GM12878 (cell line): ENCODE results near the gene BMAL1. TPM values are rescaled to one million over a fixed set of nuclear protein-coding genes. Genes with fewer than 3 reads are reported as not detected.

Experiments
- ATAC-seq: fragments of 200-7000 bp; cut with Tn5 transposase; 3 replicates; pipeline ENCODE4 v1.9.1; 2020; ENCODE audit warnings: mild to moderate bottlenecking, moderate library complexity
- BruUV-seq: library from RNA; stranded (reverse); fragments of 400-500 nt; replicated peaks from 2 replicates; lab custom pipeline; 2021; lab: Mats Ljungman, UMichigan
- CTCF ChIA-PET: fragments of 300-600 bp; sonication (Branson Sonifier 250); formaldehyde crosslinking; extraction: SDS; loops from one replicate; lab custom pipeline; 2021; ENCODE audit warnings: inconsistent platforms; lab: Yijun Ruan, JAX
- POLR2A ChIA-PET: fragments of 350-600 bp; formaldehyde crosslinking; extraction: SDS; loops from one replicate; lab custom pipeline; 2021; ENCODE audit warnings: inconsistent platforms; lab: Charles Lee
- RAD21 ChIA-PET: fragments of 300-600 bp; sonication (Branson Sonifier 250); formaldehyde crosslinking; loops from one replicate; lab custom pipeline; 2023; ENCODE audit warnings: antibody characterized with exemption; ENCODE audit not compliant: unreplicated experiment; lab: Charles Lee
- SMC1A ChIA-PET: fragments of 300-600 bp; sonication (Branson Sonifier 250); formaldehyde crosslinking; loops from one replicate; lab custom pipeline; 2023; ENCODE audit not compliant: unreplicated experiment, uncharacterized antibody; lab: Charles Lee
- DNase-seq: peaks from one replicate; pipeline ENCODE4 v3.0.0-alpha.2; 2011; ENCODE audit warnings: low read depth, low spot score
- FAIRE-seq: peaks from 3 replicates; lab custom pipeline; 2011; peaks lifted over from hg19 to GRCh38; lab: Jason Lieb, UNC
- H2AFZ ChIP-seq: 2 replicates; pipeline ENCODE4 v1.6.0; 2011; ENCODE audit warnings: low read depth, low read length, control low read depth; ENCODE audit not compliant: control insufficient read depth
- H3K27ac ChIP-seq: 2 replicates; pipeline ENCODE4 v1.5.1; 2011; ENCODE audit warnings: control low read depth; ENCODE audit not compliant: control insufficient read depth, insufficient read depth
- H3K27me3 ChIP-seq, 2 experiments: replicated peaks in 1 of 2; 2 replicates each; pipeline versions ENCODE4 v1.6.0 to v1.6.1; 2011; ENCODE audit warnings: low read length in 1 of 2; ENCODE audit not compliant: control insufficient read depth in 2 of 2, insufficient read depth in 2 of 2
- H3K36me3 ChIP-seq, 2 experiments: 2 replicates each; pipeline ENCODE4 v1.5.1; 2011; ENCODE audit warnings: low read length in 1 of 2; ENCODE audit not compliant: control insufficient read depth in 2 of 2, insufficient read depth in 2 of 2
- H3K4me1 ChIP-seq: 2 replicates; pipeline ENCODE4 v1.6.1; 2011; ENCODE audit warnings: mild to moderate bottlenecking, low read length, moderate library complexity, mixed read lengths; ENCODE audit not compliant: control insufficient read depth, insufficient read depth
- H3K4me2 ChIP-seq: 2 replicates; pipeline ENCODE4 v1.6.0; 2011; ENCODE audit warnings: control low read depth; ENCODE audit not compliant: control insufficient read depth, insufficient read depth
- H3K4me3 ChIP-seq: fragments of 200-600 bp; sonication (generic); 2 replicates; pipeline ENCODE4 v1.5.1; 2016
- H3K79me2 ChIP-seq: 2 replicates; pipeline ENCODE4 v1.6.0; 2011; ENCODE audit warnings: low read length; ENCODE audit not compliant: control insufficient read depth, insufficient read depth
- H3K9ac ChIP-seq: 2 replicates; pipeline ENCODE4 v1.8.0; 2011; ENCODE audit warnings: low read length, control low read depth, mixed read lengths; ENCODE audit not compliant: control insufficient read depth, insufficient read depth
- H3K9me3 ChIP-seq: replicated peaks from 3 replicates; pipeline ENCODE4 v1.5.1; 2011; ENCODE audit warnings: mild to moderate bottlenecking, low read length; ENCODE audit not compliant: control insufficient read depth, insufficient read depth
- H4K20me1 ChIP-seq: 2 replicates; pipeline ENCODE4 v1.6.0; 2011; ENCODE audit not compliant: control insufficient read depth, insufficient read depth
- DPF2 ChIP-seq: fragments of 450-650 bp; IDR thresholded peaks from 2 replicates; pipeline ENCODE4 v1.6.1; 2017; ENCODE audit warnings: mild to moderate bottlenecking
- EP300 ChIP-seq, 2 experiments: fragments of 150-350 bp in 1 of 2; IDR thresholded peaks; 2 replicates each; pipeline ENCODE4 v1.6.1; 2011 to 2012; ENCODE audit warnings: low read depth in 2 of 2, low read length in 2 of 2, borderline replicate concordance in 1 of 2, improper control_type of control experiment in 1 of 2, inconsistent platforms in 1 of 2; ENCODE audit not compliant: control insufficient read depth in 1 of 2
- FOXM1 ChIP-seq: IDR thresholded peaks from 2 replicates; pipeline ENCODE4 v1.6.1; 2012; ENCODE audit warnings: low read depth, mild to moderate bottlenecking, inconsistent platforms, low read length, moderate library complexity
- IRF4 ChIP-seq: IDR thresholded peaks from 2 replicates; pipeline ENCODE4 v1.6.1; 2011; ENCODE audit warnings: low read depth, low read length
- MEF2A ChIP-seq: IDR thresholded peaks from 2 replicates; pipeline ENCODE4 v1.6.1; 2011; ENCODE audit warnings: low read depth, mild to moderate bottlenecking, low read length, moderate library complexity; ENCODE audit not compliant: insufficient read depth
- MYC ChIP-seq: IDR thresholded peaks from 2 replicates; pipeline ENCODE4 v1.6.1; 2011; ENCODE audit warnings: mild to moderate bottlenecking, low read length, moderate library complexity, inconsistent platforms; ENCODE audit not compliant: insufficient read depth, insufficient replicate concordance, insufficient read length, severe bottlenecking
- NFYB ChIP-seq: IDR thresholded peaks from 2 replicates; pipeline ENCODE4 v1.6.1; 2011; ENCODE audit warnings: low read depth, mild to moderate bottlenecking, low read length, improper control_type of control experiment, moderate library complexity; ENCODE audit not compliant: insufficient read depth
- NRF1 ChIP-seq: conservative IDR thresholded peaks from 2 replicates; pipeline ENCODE4 v1.6.1; 2011; ENCODE audit warnings: mild to moderate bottlenecking, low read depth, low read length, improper control_type of control experiment
- RBBP5 ChIP-seq: fragments of 200-600 bp; sonication (generic); conservative IDR thresholded peaks from 2 replicates; pipeline ENCODE4 v1.6.1; 2016
- RELA ChIP-seq: fragments of 450-650 bp; IDR thresholded peaks from 2 replicates; pipeline ENCODE4 v1.8.0; 2014; ENCODE audit warnings: borderline replicate concordance; ENCODE audit not compliant: partially characterized antibody
- SRF ChIP-seq, 2 experiments: IDR thresholded peaks; 2 replicates each; pipeline ENCODE4 v1.6.1; 2011; ENCODE audit warnings: low read depth in 2 of 2, low read length in 2 of 2, mild to moderate bottlenecking in 1 of 2, moderate library complexity in 1 of 2
- STAT1 ChIP-seq: fragments of 450-650 bp; conservative IDR thresholded peaks from 2 replicates; pipeline ENCODE4 v1.6.1; 2014; ENCODE audit warnings: antibody characterized with exemption, mild to moderate bottlenecking
- WGBS: methylation state at CpG from one replicate; pipeline ENCODE4 v1.1.6; 2016; ENCODE audit warnings: low lambda C conversion rate; ENCODE audit not compliant: insufficient replicate concordance, insufficient coverage; ENCODE audit errors: missing lambda C conversion rate; 5-methylcytosine and 5-hydroxymethylcytosine counted together
- in situ Hi-C: fragments of 300-500 bp; cut with MboI; formaldehyde crosslinking; loops from 9 replicates; pipeline ENCODE4 v1.14.3; 2018; ENCODE audit warnings: mixed read lengths
- intact Hi-C: fragments of 100-400 bp; cut with micrococcal nuclease; formaldehyde crosslinking; loops from one replicate; pipeline ENCODE4 v1.14.2; 2022; ENCODE audit not compliant: unreplicated experiment
- polyA plus RNA-seq, 11 experiments: library from polyadenylated mRNA; depleted of rRNA in 4 of 11; unstranded in 6 of 11; stranded (reverse) in 5 of 11; fragments of >200 nt; fragmentation: Nextera tagmentation in 4 of 11; fragmentation: Illumina TruSeq in 1 of 11; extraction: Ambion mirVana in 4 of 11; extraction: Trizol in 1 of 11; gene quantifications; 1 replicate in 1 of 11; 2 replicates in 10 of 11; pipeline versions ENCODE4 v1.2.1 to v1.2.3, GENCODE V29; 2011 to 2016; ENCODE audit warnings: inconsistent platforms in 2 of 11, missing spikeins in 2 of 11, low read depth in 1 of 11
- total RNA-seq, 4 experiments: library from RNA; depleted of rRNA in 3 of 4; stranded (reverse); fragments of >200 nt in 3 of 4; fragmentation: Illumina TruSeq in 1 of 4; extraction: Trizol in 1 of 4; gene quantifications; 2 replicates each; pipeline versions ENCODE4 v1.2.1 to v1.2.3, GENCODE V29; 2013 to 2021
- TF ChIP-seq, protein P1 (sequence below): fragments of 450-650 bp; formaldehyde crosslinking; IDR thresholded peaks from 2 replicates; pipeline ENCODE4 v1.5.0; 2022; ENCODE audit warnings: mild to moderate bottlenecking, missing genetic modification characterization
- TF ChIP-seq, protein P2 (sequence below): fragments of 450-650 bp; IDR thresholded peaks from 2 replicates; pipeline ENCODE4 v1.6.1; 2016; ENCODE audit warnings: mild to moderate bottlenecking, moderate library complexity, borderline replicate concordance

Gene BMAL1
- total and polyA plus RNA-seq, 10 of the 15 experiments (the other 5 are each of a cell fraction or from before 2014, with no cell fraction given), result 3.5 to 40.6 (median 13.6) TPM

DNA sequence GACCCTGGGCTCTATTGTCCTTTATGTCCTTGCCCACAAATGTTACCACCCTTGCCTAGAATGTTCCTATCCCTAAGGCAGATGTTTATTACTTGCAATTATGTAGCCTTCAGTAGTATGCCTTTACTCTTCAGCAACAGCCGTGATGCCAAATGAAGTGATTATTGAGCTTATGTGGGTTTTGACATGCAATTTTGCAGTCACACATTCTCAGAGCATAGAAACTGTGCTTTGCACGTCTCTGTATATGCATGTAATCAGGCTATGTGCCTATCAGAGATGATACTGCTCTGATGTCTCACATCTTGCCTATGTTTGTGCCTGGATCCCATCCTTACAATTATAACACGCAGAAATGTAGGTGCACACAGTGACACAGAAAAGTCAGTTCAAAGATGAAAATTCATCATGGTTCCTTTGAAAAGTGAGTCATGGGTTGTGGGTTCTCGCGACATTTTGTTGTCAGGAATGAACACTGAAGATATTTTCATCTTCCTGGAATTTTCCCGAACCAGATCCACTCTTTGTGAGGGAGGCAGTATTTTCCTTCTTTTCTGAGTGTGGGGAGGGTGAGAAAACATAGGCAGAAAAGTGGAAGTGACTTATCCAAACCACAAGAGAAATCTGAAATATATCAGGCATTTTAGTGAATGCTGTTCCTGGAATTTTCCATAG lies 81.1 kb downstream of the BMAL1 start (continued):
- TF ChIP-seq, protein P1, sequence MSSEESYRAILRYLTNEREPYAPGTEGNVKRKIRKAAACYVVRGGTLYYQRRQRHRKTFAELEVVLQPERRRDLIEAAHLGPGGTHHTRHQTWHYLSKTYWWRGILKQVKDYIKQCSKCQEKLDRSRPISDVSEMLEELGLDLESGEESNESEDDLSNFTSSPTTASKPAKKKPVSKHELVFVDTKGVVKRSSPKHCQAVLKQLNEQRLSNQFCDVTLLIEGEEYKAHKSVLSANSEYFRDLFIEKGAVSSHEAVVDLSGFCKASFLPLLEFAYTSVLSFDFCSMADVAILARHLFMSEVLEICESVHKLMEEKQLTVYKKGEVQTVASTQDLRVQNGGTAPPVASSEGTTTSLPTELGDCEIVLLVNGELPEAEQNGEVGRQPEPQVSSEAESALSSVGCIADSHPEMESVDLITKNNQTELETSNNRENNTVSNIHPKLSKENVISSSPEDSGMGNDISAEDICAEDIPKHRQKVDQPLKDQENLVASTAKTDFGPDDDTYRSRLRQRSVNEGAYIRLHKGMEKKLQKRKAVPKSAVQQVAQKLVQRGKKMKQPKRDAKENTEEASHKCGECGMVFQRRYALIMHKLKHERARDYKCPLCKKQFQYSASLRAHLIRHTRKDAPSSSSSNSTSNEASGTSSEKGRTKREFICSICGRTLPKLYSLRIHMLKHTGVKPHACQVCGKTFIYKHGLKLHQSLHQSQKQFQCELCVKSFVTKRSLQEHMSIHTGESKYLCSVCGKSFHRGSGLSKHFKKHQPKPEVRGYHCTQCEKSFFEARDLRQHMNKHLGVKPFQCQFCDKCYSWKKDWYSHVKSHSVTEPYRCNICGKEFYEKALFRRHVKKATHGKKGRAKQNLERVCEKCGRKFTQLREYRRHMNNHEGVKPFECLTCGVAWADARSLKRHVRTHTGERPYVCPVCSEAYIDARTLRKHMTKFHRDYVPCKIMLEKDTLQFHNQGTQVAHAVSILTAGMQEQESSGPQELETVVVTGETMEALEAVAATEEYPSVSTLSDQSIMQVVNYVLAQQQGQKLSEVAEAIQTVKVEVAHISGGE (CRISPR knock-in tag), result no peak

DNA sequence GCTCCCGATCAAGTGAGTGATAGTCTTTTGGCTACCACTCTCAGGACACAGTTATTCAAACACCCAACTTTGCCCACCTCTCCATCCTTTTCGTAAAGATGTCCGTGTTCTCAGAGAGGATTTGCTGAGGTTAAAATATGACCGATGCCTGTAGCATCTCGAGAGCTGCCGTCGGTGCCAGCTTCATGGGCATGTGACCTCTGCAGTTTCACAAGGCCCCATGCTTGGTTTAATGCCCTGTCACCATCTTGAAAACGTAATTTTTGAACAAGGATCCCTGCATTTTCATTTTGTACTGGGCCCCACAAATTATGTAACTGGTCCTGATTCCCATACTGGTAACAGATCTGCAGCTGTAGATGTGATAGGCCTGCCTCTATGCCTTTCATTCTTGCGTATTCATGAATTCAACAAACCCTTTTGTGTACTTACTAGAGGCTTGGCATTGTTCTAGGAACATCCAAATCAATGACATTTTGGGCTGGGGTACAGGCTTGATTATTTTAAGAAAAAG lies 85.1 kb downstream of the BMAL1 start:
- in situ Hi-C loops, result no loop called here
- DNase-seq (no peak), ATAC-seq (no peak), FAIRE-seq (no peak)
- no peaks in the 10 kb centered on the region for H3K27me3 ChIP-seq
- H3K27ac ChIP-seq, result no peak overlapping the region
- no peak overlapping the region for H3K9ac ChIP-seq
- intact Hi-C loops, result no loop called here
- ChIA-PET SMC1A (interaction anchor here (0.7 to 1.7 kb wide), 3 partner anchors 12 to 19 kb away, joined by 3 read pairs; no protein-coding TSS in a partner anchor), POLR2A (no interaction called here), CTCF (interaction anchor here (0.6 to 1.5 kb wide), 4 partner anchors 8 to 95 kb away, joined by 3 read pairs; no protein-coding TSS in a partner anchor), RAD21 (no interaction called here)
- H3K36me3 ChIP-seq, result peaks cover 10 to 22% of the 10 kb centered on the region in 2 experiments
- H2AFZ ChIP-seq, result no peak overlapping the region
- no TSS peak for BruUV-seq
- no peak overlapping the region for H3K4me3 ChIP-seq
- no peak overlapping the region for H3K4me2 ChIP-seq
- no peaks in the 10 kb centered on the region for H3K4me1 ChIP-seq
- H3K79me2 ChIP-seq, result no peaks in the 10 kb centered on the region
- H4K20me1 ChIP-seq, result no peaks in the 10 kb centered on the region
- 93% methylated on average over 9 of the region's 9 CpGs for WGBS
- H3K9me3 ChIP-seq, result no peaks in the 10 kb centered on the region
- TF ChIP-seq EP300 (IDR thresholded peaks at IDR 0.05; ENCODE audit: borderline replicate concordance in 1 of 2, control insufficient read depth in 1 of 2, low read depth in 2 of 2, low read length in 2 of 2) (no peak), SRF (IDR thresholded peaks at IDR 0.05; ENCODE audit: low read depth in 2 of 2, low read length in 2 of 2) (no peak), RELA (no peak), IRF4 (no peak), RBBP5 (no peak), MYC (no peak), NFYB (no peak), DPF2 (no peak), FOXM1 (no peak), STAT1 (no peak), NRF1 (no peak), MEF2A (no peak)
- TF ChIP-seq, protein P2, sequence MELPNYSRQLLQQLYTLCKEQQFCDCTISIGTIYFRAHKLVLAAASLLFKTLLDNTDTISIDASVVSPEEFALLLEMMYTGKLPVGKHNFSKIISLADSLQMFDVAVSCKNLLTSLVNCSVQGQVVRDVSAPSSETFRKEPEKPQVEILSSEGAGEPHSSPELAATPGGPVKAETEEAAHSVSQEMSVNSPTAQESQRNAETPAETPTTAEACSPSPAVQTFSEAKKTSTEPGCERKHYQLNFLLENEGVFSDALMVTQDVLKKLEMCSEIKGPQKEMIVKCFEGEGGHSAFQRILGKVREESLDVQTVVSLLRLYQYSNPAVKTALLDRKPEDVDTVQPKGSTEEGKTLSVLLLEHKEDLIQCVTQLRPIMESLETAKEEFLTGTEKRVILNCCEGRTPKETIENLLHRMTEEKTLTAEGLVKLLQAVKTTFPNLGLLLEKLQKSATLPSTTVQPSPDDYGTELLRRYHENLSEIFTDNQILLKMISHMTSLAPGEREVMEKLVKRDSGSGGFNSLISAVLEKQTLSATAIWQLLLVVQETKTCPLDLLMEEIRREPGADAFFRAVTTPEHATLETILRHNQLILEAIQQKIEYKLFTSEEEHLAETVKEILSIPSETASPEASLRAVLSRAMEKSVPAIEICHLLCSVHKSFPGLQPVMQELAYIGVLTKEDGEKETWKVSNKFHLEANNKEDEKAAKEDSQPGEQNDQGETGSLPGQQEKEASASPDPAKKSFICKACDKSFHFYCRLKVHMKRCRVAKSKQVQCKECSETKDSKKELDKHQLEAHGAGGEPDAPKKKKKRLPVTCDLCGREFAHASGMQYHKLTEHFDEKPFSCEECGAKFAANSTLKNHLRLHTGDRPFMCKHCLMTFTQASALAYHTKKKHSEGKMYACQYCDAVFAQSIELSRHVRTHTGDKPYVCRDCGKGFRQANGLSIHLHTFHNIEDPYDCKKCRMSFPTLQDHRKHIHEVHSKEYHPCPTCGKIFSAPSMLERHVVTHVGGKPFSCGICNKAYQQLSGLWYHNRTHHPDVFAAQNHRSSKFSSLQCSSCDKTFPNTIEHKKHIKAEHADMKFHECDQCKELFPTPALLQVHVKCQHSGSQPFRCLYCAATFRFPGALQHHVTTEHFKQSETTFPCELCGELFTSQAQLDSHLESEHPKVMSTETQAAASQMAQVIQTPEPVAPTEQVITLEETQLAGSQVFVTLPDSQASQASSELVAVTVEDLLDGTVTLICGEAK, result no peak
